NCI-H345 (cell line): Measurements from ENCODE around the gene RPS15.
A peak's percentile ranks its signal among the peaks of the same experiment; 100 is the strongest.

ENCODE experiments used
- DNase-seq: peaks from one replicate; lab custom pipeline; 2025; lab: John Stamatoyannopoulos, UW

The RPS15 gene

DNA sequence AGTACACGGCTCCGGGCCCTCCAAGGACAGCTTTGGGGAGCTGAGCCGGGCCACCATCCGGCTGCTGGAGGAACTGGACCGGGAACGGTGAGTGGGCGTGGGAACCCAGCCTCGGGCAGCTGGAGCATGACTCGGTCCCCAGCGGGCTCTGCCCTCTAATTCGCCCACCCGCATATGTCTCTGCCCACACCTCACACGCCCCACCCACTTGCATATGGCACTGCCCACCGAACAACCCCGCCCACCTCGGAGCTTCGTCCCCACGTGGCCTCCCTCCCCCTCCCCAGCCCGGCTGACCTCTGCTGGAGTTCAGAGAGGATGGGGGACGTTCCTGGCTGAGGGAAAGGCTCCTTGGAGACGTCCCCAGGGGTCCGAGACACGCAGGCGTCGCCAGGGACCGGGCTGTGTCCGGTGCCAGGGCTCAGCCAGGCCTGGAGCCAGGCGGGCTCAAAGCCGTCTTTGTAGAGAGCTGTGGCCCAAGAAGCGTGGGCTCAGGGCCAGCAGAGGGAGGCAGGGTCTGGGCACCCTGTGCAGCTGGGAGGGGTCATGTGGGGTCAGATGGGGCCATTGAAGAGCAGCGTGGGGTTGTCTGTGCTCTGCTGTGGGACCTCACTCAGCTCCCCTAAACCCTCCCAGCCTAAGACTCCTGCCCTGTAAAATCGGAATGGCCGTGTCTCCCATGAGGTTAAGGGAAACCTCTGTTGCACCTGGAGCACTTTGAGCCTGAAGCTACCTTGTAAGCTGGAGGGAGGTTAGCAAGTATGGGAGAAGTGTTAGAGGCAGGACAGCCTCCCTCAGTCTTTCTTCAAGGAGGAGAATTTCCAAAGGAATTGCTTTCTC is 15.5 kb downstream of the RPS15 start:
- DNase-seq, result no peak

DNA sequence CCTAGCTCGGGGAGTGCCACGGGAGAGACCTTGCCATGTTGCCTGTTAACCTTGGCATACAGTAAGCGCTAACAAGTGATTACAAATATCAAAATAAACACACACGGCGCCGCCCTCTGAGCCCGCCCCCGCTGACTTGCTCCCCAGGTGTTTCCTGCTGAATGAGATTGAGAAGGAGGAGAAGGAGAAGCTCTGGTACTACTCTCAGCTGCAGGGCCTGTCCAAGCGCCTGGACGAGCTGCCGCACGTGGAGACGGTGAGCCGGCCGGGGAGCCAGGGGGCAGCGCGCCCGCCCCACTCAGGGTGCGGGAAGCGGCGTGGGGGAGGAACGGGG is 16.8 kb downstream of the RPS15 start:
- DNase-seq, result no peak

DNA sequence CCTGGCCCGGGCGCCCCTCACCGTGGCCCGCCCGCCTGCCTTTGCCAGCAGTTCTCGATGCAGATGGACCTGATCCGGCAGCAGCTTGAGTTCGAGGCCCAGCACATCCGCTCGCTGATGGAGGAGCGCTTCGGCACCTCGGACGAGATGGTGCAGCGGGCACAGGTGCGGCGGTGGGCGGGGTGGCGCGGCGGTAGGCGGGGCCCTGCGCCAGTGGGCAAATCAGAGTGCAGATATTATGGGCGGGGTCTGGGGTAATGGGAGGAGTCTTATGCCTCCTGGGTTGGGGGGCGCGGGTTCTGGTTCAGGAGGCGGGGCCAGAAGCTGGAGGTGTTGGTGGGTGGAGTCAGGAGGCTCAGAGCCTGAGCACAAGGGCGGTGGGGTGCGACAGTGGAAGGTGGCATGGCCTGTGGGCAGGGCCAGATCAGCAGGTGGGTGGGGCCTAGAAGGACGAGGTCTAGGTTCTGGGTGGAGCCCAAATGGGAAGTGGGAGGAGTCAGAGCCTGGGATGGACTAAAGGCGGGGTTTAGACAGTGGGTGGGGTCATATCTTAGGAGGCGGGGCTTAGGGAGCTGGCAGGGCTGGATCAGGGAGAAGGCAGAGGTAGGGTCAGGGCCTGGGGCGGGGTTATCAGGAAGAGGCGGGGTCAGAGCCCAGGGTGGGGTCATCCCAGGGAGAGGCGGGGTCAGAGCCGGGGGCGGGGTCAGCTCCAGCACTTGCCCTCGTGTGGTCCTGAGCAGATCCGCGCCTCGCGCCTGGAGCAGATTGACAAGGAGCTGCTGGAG is 17.3 kb downstream of the RPS15 start:
- DNase-seq, result peak; percentile 47

GRCh38 chr19:1456121-1456900 is 18.1 kb downstream of the RPS15 start:
- no peak for DNase-seq

DNA sequence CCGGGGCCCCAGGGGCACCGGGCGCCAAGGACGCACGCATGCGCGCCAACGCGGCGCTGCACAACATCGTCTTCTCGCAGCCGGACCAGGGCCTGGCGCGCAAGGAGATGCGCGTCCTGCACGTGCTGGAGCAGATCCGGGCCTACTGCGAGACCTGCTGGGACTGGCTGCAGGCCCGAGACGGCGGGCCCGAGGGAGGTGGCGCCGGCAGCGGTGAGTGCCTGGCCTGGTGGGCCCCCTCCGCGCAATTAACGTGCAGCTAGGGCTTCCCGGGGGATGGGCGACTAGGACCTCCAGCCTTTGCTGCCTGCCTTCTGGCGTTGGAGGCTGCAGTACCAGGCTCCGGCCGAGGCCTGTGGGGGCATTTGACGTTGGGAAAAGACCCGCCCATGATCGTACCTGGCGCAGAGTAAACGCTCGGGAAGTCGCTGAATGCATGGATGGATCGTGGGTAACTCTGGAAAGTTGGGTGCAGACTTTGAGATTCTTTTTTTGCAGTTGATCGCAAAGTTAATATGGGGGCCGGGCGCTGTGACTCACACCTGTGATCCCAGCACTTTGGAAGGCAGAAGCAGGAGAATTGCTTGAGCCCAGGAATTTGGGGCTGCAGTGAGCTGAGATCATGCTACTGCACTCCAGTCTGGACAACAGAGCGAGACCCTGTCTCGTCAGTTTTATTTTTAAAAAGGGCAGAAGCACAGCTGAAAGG is 19.0 kb downstream of the RPS15 start:
- no peak for DNase-seq

DNA sequence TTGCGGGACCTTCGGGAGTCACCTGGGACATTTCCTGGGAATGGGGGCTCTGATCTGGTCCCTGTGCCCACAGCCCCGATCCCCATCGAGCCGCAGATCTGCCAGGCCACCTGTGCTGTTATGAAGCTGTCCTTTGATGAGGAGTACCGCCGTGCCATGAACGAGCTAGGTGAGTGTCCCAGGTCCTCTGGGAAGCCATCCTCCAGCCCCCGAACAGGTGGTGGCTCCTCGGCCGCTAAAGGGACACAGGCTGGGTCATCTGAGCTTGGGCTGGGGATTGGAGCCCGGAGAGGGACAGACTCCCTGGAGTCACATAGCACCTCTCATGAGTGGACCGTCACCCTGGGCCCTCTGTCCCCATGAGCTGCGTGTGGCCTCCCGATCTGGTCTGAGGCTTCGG is 19.7 kb downstream of the RPS15 start:
- no peak for DNase-seq

DNA sequence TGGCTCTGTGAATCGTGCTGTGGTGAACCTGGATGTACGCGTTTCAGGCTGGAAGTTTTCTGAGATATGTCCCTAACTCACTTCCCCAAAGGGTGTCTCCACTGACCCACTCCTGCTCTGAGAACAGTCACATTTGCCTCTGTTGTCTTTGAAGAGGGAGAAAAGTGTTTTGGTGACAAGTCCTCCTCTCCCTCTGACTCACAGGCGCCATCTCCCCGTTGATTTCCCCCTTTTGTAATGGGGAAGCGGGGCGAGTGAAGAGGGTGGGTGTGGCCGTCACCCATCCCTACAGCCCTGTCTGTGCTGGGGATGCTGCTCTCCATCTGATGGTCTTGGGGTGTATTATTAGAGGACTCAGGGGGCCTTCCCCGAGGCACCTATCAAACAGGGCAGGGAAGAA is 21.3 kb downstream of the RPS15 start:
- DNase-seq, result no peak

DNA sequence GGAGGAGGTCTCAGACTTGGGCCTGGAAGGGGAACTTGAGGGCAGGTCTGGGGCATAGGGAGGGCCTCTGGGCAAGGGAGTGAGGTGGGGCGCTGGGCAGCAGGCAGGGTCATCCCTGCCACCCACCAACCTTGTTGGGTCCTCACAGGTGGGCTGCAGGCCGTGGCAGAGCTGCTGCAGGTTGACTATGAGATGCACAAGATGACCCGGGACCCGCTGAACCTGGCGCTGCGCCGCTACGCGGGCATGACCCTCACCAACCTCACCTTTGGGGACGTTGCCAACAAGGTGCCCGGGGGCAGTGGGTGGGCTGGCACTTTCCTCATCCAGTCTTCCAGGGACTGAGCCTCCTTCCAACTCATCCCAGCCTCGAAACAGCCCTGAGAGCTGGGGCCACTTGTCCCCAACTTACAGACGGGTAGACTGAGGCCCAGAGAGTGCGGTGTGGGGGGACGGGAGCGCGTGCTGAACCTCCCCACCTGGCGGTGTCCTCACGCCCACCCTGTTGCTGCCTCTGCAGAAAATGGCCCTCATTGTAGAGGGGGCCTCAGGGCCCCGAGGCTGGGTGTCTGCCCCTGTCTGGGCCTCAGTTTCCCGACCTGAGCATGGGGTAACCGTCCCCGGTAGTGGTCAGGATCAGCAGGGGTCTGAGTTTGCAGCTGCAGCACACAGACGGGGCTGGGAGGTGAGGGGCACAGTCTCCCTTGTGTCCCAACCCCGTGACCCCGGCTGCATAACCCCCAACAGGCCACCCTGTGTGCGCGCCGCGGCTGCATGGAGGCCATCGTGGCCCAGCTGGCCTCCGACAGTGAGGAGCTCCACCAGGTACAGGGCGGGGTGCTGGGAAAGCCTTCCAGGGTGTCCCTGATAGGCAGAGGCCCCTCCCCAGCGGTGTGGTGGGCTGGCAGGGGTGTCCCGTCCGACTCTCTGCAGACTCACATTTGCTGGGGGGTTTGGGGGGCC is 22.1 kb downstream of the RPS15 start:
- no peak for DNase-seq

DNA sequence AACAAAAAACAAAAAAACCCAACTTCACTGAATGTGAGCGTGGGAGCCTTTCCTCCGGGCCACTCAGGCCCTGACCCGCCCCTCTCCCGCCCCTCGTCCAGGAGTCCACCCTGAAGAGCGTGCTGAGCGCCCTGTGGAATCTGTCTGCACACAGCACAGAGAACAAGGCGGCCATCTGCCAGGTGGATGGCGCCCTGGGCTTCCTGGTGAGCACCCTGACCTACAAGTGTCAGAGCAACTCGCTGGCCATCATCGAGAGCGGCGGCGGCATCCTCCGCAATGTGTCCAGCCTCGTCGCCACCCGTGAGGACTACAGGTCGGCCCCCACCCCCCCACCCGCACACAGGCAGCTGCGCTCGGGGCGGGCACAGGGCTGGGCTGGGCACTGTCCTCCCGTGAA is 23.7 kb downstream of the RPS15 start:
- DNase-seq, result no peak

- no peak for DNase-seq
These were observed 27.2 kb downstream of the RPS15 start for GRCh38 chr19:1465191-1466016.

GRCh38 chr19:1466018-1466460 is 27.8 kb downstream of the RPS15 start:
- DNase-seq, result no peak

DNA sequence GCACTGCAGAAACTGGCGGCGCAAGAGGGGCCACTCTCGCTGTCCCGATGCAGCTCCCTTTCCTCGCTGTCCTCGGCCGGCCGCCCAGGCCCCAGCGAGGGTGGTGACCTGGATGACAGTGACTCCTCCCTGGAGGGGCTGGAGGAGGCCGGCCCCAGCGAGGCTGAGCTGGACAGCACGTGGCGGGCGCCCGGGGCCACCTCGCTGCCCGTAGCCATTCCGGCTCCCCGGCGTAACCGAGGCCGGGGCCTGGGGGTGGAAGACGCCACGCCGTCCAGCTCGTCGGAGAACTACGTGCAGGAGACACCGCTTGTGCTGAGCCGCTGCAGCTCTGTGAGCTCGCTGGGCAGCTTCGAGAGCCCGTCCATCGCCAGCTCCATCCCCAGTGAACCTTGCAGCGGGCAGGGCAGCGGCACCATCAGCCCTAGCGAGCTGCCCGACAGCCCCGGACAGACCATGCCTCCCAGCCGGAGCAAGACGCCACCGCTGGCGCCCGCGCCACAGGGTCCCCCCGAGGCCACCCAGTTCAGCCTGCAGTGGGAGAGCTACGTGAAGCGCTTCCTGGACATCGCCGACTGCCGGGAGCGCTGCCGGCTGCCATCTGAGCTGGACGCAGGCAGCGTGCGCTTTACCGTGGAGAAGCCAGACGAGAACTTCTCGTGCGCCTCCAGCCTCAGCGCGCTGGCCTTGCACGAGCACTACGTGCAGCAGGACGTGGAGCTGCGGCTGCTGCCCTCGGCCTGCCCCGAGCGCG is 28.4 kb downstream of the RPS15 start:
- no peak for DNase-seq

DNA sequence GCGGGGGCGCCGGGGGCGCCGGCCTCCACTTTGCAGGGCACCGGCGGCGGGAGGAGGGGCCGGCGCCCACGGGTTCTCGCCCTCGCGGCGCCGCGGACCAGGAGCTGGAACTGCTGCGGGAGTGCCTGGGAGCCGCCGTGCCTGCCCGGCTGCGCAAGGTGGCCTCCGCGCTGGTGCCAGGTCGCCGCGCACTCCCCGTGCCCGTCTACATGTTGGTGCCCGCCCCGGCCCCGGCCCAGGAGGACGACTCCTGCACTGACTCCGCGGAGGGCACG is 29.0 kb downstream of the RPS15 start:
- no peak for DNase-seq

DNA sequence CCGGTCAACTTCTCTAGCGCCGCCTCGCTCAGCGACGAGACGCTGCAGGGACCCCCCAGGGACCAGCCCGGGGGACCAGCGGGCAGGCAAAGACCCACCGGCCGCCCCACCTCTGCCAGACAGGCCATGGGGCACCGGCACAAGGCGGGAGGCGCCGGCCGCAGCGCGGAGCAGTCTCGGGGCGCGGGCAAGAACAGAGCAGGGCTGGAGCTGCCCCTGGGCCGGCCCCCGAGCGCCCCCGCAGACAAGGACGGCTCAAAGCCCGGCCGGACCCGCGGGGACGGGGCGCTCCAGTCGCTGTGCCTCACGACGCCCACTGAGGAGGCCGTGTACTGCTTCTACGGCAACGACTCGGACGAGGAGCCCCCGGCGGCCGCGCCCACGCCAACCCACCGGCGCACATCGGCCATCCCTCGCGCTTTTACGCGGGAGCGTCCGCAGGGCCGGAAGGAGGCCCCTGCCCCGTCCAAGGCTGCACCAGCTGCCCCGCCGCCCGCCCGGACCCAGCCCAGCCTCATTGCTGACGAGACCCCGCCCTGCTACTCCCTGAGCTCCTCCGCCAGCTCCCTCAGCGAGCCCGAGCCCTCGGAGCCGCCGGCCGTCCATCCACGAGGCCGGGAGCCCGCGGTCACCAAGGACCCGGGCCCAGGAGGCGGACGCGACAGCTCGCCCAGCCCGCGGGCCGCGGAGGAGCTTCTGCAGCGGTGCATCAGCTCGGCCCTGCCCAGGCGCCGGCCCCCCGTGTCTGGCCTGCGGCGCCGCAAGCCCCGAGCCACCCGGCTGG is 29.5 kb downstream of the RPS15 start:
- DNase-seq, result no peak

DNA sequence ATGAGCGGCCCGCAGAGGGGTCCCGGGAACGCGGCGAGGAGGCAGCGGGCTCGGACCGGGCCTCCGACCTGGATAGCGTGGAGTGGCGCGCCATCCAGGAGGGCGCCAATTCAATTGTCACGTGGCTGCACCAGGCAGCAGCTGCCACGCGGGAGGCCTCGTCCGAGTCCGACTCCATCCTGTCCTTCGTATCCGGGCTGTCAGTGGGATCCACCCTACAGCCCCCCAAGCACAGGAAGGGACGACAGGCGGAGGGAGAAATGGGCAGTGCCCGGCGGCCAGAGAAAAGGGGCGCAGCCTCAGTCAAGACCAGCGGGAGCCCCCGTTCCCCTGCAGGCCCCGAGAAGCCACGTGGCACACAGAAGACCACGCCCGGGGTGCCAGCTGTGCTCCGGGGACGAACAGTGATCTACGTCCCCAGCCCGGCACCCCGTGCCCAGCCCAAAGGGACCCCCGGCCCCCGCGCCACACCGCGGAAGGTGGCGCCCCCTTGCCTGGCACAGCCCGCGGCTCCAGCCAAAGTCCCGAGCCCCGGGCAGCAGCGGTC is 30.2 kb downstream of the RPS15 start:
- DNase-seq, result no peak

GRCh38 chr19:1468821-1469254 is 30.6 kb downstream of the RPS15 start:
- no peak for DNase-seq

DNA sequence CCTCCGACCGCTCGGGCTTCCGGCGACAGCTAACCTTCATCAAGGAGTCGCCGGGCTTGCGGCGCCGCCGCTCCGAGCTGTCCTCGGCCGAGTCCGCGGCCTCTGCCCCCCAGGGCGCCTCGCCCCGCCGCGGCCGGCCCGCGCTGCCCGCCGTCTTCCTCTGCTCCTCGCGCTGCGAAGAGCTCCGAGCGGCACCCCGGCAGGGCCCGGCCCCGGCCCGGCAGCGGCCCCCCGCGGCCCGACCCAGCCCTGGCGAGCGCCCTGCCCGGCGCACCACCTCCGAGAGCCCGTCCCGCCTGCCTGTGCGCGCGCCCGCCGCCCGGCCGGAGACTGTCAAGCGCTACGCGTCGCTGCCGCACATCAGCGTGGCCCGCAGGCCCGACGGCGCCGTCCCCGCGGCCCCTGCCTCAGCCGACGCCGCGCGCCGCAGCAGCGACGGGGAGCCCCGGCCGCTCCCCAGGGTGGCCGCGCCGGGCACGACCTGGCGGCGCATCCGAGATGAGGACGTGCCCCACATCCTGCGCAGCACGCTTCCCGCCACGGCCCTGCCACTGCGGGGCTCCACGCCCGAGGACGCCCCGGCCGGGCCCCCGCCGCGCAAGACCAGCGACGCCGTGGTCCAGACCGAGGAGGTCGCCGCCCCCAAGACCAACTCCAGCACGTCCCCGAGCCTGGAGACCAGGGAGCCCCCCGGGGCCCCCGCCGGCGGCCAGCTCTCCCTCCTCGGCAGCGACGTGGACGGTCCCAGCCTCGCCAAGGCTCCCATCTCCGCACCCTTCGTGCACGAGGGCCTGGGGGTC is 31.3 kb downstream of the RPS15 start:
- DNase-seq, result no peak

DNA sequence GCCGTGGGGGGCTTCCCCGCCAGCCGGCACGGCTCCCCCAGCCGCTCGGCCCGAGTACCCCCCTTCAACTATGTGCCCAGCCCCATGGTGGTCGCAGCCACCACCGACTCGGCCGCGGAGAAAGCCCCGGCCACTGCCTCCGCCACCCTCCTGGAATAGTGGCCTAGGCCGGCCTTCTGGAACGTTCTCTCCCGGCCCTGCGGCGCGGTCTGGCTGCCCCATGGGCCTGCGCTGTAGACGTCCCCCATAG is 31.8 kb downstream of the RPS15 start:
- no peak for DNase-seq
